PFSK-1 (cell line): ENCODE data around the gene IFITM2.

Experiments
- FOXP2 ChIP-seq: optimal IDR thresholded peaks from 2 replicates; pipeline ENCODE3; 2011; ENCODE audit warnings: borderline replicate concordance, control low read depth, inconsistent platforms; ENCODE audit not compliant: insufficient read depth; ENCODE audit errors: extremely low read length, extremely low read depth
- POLR2AphosphoS5 ChIP-seq: IDR thresholded peaks from 2 replicates; pipeline ENCODE4 v1.6.1; 2012; ENCODE audit warnings: low read depth, mild to moderate bottlenecking, control low read depth, low read length, moderate library complexity
- REST ChIP-seq, 2 experiments: IDR thresholded peaks; 2 replicates each; pipeline versions ENCODE4 v1.6.1 to v1.8.0; 2011 to 2012; ENCODE audit warnings: low read depth in 2 of 2, low read length in 2 of 2, control low read depth in 1 of 2, inconsistent platforms in 1 of 2, mild to moderate bottlenecking in 1 of 2, moderate library complexity in 1 of 2; ENCODE audit not compliant: insufficient read depth in 1 of 2
- SIN3A ChIP-seq: IDR thresholded peaks from 2 replicates; pipeline ENCODE4 v1.6.1; 2012; ENCODE audit warnings: mild to moderate bottlenecking, low read length, moderate library complexity, borderline replicate concordance; ENCODE audit not compliant: insufficient read depth
- TAF1 ChIP-seq: IDR thresholded peaks from 2 replicates; pipeline ENCODE4 v1.6.1; 2012; ENCODE audit warnings: low read length, control low read depth, borderline replicate concordance; ENCODE audit not compliant: insufficient read depth

- TF ChIP-seq POLR2AphosphoS5 = no peak
- no peak for TF ChIP-seq TAF1
- no peak for TF ChIP-seq REST (IDR thresholded peaks at IDR 0.05; ENCODE audit: insufficient read depth in 1 of 2, low read depth in 2 of 2, low read length in 2 of 2)
- no peak for TF ChIP-seq SIN3A
- TF ChIP-seq FOXP2 = no peak
Measured at GRCh38 chr11:282171-282570, 25.4 kb upstream of the IFITM2 start.
